Gastroesophageal sphincter (tissue), 3 donors: ENCODE results near the gene EGFR.

ENCODE experiments used
- EP300 ChIP-seq: sonication (generic); formaldehyde crosslinking; IDR thresholded peaks from one replicate; pipeline ENCODE4 v1.6.1; 2017; ENCODE audit warnings: antibody characterized with exemption, mild to moderate bottlenecking
- POLR2A ChIP-seq, 2 donors: fragments of 450-650 bp; IDR thresholded peaks; one replicate each; pipeline ENCODE4 v1.6.1; 2017; ENCODE audit warnings: antibody characterized with exemption in 2 of 2, mild to moderate bottlenecking in 2 of 2, moderate library complexity in 1 of 2
- POLR2AphosphoS5 ChIP-seq: sonication (generic); formaldehyde crosslinking; IDR thresholded peaks from one replicate; pipeline ENCODE4 v1.6.1; 2017; ENCODE audit warnings: antibody characterized with exemption
- TF ChIP-seq, protein P1 (sequence below), 4 experiments: fragments of 200-600 bp in 2 of 4; fragments of 450-650 bp in 2 of 4; sonication (generic) in 1 of 4; IDR thresholded peaks; one replicate each; pipeline ENCODE4 v1.5.1; 2017 to 2019; ENCODE audit warnings: antibody characterized with exemption in 4 of 4, mild to moderate bottlenecking in 2 of 4, moderate library complexity in 2 of 4

DNA sequence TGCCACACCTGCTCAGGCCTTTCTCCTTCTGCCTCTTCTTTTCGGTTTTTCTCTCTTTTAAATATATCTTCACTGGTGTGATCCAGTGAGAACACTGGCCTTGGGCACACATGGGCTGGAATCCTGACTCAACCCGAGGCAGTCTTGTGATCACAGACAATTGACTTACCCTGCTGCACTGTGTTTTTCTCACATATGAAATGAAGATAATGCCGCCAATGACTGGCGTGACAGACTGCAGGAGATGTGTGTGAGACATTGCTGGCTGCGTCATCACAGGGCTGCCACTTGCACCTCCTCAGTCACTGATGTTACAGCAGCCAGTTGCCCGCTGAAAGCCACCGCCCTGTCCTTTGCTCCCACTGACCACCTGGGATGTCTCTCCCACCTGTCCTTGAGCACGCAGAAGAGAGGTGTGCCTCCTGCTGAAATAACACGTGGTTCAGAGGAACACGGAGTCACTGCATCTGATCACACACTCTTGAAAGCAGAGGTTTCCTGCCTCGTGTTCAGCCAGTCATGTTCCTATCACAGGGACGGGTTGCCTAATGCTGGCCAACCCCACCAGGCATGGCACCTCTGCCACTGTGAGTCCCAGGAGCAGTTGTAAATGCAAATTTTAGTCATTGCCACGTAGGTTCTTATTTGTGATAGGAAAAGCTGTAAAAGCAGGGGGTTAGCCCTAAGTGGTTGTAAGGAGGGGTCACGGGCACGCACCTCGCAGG lies 221.8 kb downstream of the EGFR start:
- TF ChIP-seq, protein P1, sequence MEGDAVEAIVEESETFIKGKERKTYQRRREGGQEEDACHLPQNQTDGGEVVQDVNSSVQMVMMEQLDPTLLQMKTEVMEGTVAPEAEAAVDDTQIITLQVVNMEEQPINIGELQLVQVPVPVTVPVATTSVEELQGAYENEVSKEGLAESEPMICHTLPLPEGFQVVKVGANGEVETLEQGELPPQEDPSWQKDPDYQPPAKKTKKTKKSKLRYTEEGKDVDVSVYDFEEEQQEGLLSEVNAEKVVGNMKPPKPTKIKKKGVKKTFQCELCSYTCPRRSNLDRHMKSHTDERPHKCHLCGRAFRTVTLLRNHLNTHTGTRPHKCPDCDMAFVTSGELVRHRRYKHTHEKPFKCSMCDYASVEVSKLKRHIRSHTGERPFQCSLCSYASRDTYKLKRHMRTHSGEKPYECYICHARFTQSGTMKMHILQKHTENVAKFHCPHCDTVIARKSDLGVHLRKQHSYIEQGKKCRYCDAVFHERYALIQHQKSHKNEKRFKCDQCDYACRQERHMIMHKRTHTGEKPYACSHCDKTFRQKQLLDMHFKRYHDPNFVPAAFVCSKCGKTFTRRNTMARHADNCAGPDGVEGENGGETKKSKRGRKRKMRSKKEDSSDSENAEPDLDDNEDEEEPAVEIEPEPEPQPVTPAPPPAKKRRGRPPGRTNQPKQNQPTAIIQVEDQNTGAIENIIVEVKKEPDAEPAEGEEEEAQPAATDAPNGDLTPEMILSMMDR (IDR thresholded peaks at IDR 0.05) = no peak
- TF ChIP-seq EP300 (no peak), POLR2A (IDR thresholded peaks at IDR 0.05) (no peak), POLR2AphosphoS5 (no peak)
